Panc1 (cell line): ENCODE measurements around the gene TSKU. TPM values are rescaled to one million over a fixed set of nuclear protein-coding genes. Genes with fewer than 3 reads are reported as not detected.

ENCODE experiments used
- ATAC-seq: fragments of 200-7000 bp; cut with Tn5 transposase; 2 replicates; pipeline ENCODE4 v1.9.1; 2020; ENCODE audit warnings: mild to moderate bottlenecking, moderate library complexity
- BruUV-seq: library from RNA; stranded (reverse); fragments of 400-500 nt; replicated peaks from 2 replicates; lab custom pipeline; 2021; lab: Mats Ljungman, UMichigan
- CTCF ChIA-PET: fragments of 300-600 bp; sonication (Branson Sonifier 250); formaldehyde crosslinking; loops from one replicate; lab custom pipeline; 2022; ENCODE audit warnings: antibody characterized with exemption; lab: Charles Lee
- POLR2A ChIA-PET: fragments of 300-600 bp; sonication (Branson Sonifier 250); formaldehyde crosslinking; loops from one replicate; lab custom pipeline; 2022; ENCODE audit warnings: antibody characterized with exemption; lab: Charles Lee
- DNase-seq: peaks from one replicate; pipeline ENCODE4 v3.0.0-alpha.2; 2010; ENCODE audit warnings: low read depth, low spot score
- H3K27ac ChIP-seq: 2 replicates; pipeline ENCODE4 v1.5.1; 2011; ENCODE audit warnings: mild to moderate bottlenecking, low read length, inconsistent platforms
- H3K27me3 ChIP-seq: fragments of 200-500 bp; sonication (Bioruptor generic); 2 replicates; pipeline ENCODE4 v1.6.0; 2014; ENCODE audit warnings: low read length, inconsistent platforms; ENCODE audit not compliant: control insufficient read depth, insufficient read depth
- H3K36me3 ChIP-seq: fragments of 200-500 bp; sonication (Bioruptor generic); 2 replicates; pipeline ENCODE4 v1.5.1; 2014; ENCODE audit warnings: inconsistent platforms, mild to moderate bottlenecking, low read length, moderate library complexity; ENCODE audit not compliant: control insufficient read depth, insufficient read depth
- H3K4me1 ChIP-seq: 2 replicates; pipeline ENCODE4 v1.5.1; 2011; ENCODE audit warnings: inconsistent platforms, mild to moderate bottlenecking, low read length, moderate library complexity; ENCODE audit not compliant: control insufficient read depth, insufficient read depth
- H3K4me3 ChIP-seq, 2 experiments: 2 replicates each; pipeline ENCODE4 v1.5.1; 2011 to 2012; ENCODE audit warnings: low read depth in 2 of 2, low read length in 2 of 2, mild to moderate bottlenecking in 2 of 2, inconsistent platforms in 1 of 2, moderate library complexity in 1 of 2
- H3K9me3 ChIP-seq: fragments of 200-500 bp; sonication (Bioruptor generic); 2 replicates; pipeline ENCODE4 v1.5.1; 2014; ENCODE audit warnings: low read depth, mild to moderate bottlenecking, inconsistent platforms, low read length, moderate library complexity; ENCODE audit not compliant: control insufficient read depth, insufficient read depth
- POLR2AphosphoS5 ChIP-seq: IDR thresholded peaks from 2 replicates; pipeline ENCODE4 v1.6.1; 2012; ENCODE audit warnings: mild to moderate bottlenecking, low read depth, low read length, moderate library complexity
- SIN3A ChIP-seq: IDR thresholded peaks from 2 replicates; pipeline ENCODE4 v1.6.1; 2012; ENCODE audit warnings: low read depth, mild to moderate bottlenecking, low read length, moderate library complexity, borderline replicate concordance; ENCODE audit not compliant: insufficient read depth
- TCF7L2 ChIP-seq: IDR thresholded peaks from 2 replicates; pipeline ENCODE4 v1.6.1; 2011; ENCODE audit warnings: mild to moderate bottlenecking, low read depth, low read length, inconsistent platforms
- in situ Hi-C: cut with HindIII; loops from 2 replicates; pipeline ENCODE4 v1.10.0; 2016; ENCODE audit warnings: low sequenced_read_pairs, low pct_unique_long_range_greater_than_20kb
- intact Hi-C: fragments of 100-400 bp; cut with micrococcal nuclease; formaldehyde crosslinking; loops from one replicate; pipeline ENCODE4 v1.10.0; 2022; ENCODE audit not compliant: unreplicated experiment
- total RNA-seq: library from RNA; stranded (reverse); gene quantifications from one replicate; pipeline ENCODE4 v1.2.1, GENCODE V29; 2021; ENCODE audit not compliant: unreplicated experiment
- TF ChIP-seq, protein P1 (sequence below), 2 experiments: IDR thresholded peaks; 2 replicates each; pipeline ENCODE4 v1.6.1; 2011 to 2012; ENCODE audit warnings: low read depth in 2 of 2, control low read depth in 1 of 2, low read length in 1 of 2, mild to moderate bottlenecking in 1 of 2, moderate library complexity in 1 of 2; ENCODE audit not compliant: insufficient read depth in 1 of 2
- TF ChIP-seq, protein P2 (sequence below): fragments of 450-650 bp; IDR thresholded peaks from 2 replicates; pipeline ENCODE4 v1.5.1; 2017; ENCODE audit warnings: mild to moderate bottlenecking

Gene TSKU
- total RNA-seq, 1 experiment from 2014 or later: 31.4 TPM

DNA sequence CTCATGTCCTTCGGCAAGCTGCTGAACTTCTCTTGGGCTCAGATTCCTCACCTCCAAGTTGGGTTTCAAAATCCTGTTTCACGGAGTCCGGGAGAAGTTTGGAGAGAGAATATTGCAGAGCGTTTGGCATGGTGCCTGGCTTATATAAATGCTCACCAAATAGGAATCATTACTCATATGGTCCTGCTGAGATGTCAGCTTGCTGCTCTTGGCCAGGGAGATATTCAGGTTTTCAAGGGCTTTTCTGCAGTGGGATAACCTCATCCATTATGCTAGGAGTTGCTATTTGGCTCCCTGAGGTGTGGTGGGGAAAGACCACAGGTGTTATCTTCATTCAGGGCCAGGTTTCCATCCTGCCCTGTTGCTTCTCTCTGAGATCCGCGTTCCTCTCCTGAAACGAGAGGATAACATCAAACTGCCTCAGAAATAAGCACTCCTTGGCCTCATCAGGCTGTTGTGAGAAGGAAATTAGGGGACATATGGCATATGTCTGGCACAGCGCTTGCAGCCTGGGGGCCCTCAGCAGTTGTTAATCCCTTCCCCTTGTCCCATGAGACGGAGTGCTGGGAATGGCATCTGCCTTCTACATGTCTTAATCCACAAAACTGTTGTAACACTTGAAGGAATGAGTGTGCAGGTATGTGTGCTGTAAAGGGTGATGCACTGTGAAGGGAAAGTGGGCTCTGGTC lies 47.6 kb downstream of the TSKU start:
- H3K27me3 ChIP-seq: no peaks in the 10 kb centered on the region
- intact Hi-C loops: no loop called here
- TF ChIP-seq, protein P1, sequence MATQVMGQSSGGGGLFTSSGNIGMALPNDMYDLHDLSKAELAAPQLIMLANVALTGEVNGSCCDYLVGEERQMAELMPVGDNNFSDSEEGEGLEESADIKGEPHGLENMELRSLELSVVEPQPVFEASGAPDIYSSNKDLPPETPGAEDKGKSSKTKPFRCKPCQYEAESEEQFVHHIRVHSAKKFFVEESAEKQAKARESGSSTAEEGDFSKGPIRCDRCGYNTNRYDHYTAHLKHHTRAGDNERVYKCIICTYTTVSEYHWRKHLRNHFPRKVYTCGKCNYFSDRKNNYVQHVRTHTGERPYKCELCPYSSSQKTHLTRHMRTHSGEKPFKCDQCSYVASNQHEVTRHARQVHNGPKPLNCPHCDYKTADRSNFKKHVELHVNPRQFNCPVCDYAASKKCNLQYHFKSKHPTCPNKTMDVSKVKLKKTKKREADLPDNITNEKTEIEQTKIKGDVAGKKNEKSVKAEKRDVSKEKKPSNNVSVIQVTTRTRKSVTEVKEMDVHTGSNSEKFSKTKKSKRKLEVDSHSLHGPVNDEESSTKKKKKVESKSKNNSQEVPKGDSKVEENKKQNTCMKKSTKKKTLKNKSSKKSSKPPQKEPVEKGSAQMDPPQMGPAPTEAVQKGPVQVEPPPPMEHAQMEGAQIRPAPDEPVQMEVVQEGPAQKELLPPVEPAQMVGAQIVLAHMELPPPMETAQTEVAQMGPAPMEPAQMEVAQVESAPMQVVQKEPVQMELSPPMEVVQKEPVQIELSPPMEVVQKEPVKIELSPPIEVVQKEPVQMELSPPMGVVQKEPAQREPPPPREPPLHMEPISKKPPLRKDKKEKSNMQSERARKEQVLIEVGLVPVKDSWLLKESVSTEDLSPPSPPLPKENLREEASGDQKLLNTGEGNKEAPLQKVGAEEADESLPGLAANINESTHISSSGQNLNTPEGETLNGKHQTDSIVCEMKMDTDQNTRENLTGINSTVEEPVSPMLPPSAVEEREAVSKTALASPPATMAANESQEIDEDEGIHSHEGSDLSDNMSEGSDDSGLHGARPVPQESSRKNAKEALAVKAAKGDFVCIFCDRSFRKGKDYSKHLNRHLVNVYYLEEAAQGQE (IDR thresholded peaks at IDR 0.05; ENCODE audit: insufficient read depth in 1 of 2, low read depth in 2 of 2, low read length in 1 of 2): no peak
- TF ChIP-seq TCF7L2 (no peak), SIN3A (no peak), POLR2AphosphoS5 (no peak)
- TF ChIP-seq, protein P2, sequence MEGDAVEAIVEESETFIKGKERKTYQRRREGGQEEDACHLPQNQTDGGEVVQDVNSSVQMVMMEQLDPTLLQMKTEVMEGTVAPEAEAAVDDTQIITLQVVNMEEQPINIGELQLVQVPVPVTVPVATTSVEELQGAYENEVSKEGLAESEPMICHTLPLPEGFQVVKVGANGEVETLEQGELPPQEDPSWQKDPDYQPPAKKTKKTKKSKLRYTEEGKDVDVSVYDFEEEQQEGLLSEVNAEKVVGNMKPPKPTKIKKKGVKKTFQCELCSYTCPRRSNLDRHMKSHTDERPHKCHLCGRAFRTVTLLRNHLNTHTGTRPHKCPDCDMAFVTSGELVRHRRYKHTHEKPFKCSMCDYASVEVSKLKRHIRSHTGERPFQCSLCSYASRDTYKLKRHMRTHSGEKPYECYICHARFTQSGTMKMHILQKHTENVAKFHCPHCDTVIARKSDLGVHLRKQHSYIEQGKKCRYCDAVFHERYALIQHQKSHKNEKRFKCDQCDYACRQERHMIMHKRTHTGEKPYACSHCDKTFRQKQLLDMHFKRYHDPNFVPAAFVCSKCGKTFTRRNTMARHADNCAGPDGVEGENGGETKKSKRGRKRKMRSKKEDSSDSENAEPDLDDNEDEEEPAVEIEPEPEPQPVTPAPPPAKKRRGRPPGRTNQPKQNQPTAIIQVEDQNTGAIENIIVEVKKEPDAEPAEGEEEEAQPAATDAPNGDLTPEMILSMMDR: no peak
- CTCF ChIA-PET: no interaction called here
- no peak overlapping the region for H3K4me3 ChIP-seq
- H3K36me3 ChIP-seq: no peaks in the 10 kb centered on the region
- H3K27ac ChIP-seq: no peak overlapping the region
- no peak for DNase-seq
- ATAC-seq: no peak
- in situ Hi-C loops: loop anchor here (10.0 kb wide), 1 partner anchor 124 kb away; no protein-coding TSS in a partner anchor
- POLR2A ChIA-PET: no interaction called here
- BruUV-seq: no TSS peak
- H3K9me3 ChIP-seq: no peaks in the 10 kb centered on the region
- no peaks in the 10 kb centered on the region; the same call in 1 of the 2 replicates for H3K4me1 ChIP-seq

DNA sequence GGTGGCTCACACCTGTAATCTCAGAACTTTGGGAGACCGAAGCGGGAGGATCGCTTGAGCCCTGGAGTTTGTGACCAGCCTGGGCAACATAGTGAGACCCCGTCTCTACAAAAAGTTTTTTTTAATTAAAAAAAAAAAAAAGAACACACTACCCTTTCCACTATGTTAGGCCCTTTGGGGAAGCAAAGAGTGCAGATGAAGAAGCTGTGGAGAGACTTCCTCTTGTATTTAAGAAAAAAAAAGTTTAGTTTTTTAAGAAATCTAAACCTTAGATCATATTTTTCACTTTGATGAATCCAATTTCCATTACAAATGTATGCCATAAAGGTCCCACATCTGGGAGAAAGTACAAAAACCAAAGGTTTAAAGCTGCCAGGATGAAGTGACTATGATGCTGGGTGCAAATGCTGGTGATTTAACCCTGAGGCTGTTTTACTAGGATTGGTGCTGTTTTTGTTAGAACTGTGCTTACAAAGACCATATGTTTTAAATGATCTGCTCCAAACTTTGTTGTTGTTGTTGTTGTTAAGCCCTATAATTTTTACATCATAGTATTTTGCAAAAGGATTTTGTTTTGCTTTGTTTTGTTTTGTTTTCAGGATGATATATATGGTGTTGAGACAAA lies 48.6 kb downstream of the TSKU start:
- intact Hi-C loops: no loop called here
- BruUV-seq: no TSS peak
- Histone ChIP-seq H3K27me3 (no peaks in the 10 kb centered on the region), H3K36me3 (no peaks in the 10 kb centered on the region), H3K4me1 (peaks cover under 1% of the 10 kb centered on the region; the same call in 1 of the 2 replicates), H3K4me3 (no peak overlapping the region), H3K9me3 (no peaks in the 10 kb centered on the region), H3K27ac (no peak overlapping the region)
- ChIA-PET CTCF (interaction anchor here (0.6 kb wide), 1 partner anchor 23 kb away, joined by 5 read pairs; no protein-coding TSS in a partner anchor), POLR2A (no interaction called here)
- DNase-seq: no peak
- TF ChIP-seq TCF7L2 (no peak), SIN3A (no peak), POLR2AphosphoS5 (no peak)
- TF ChIP-seq, protein P2: no peak
- TF ChIP-seq, protein P1 (IDR thresholded peaks at IDR 0.05; ENCODE audit: insufficient read depth in 1 of 2, low read depth in 2 of 2, low read length in 1 of 2): no peak
- in situ Hi-C loops: loop anchor here (10.0 kb wide), 1 partner anchor 123 kb away; no protein-coding TSS in a partner anchor
- no peak for ATAC-seq
